CD14-positive monocyte (primary cell): ENCODE data around the gene ITGA11. TPM values are rescaled to one million over a fixed set of nuclear protein-coding genes. Genes with fewer than 3 reads are reported as not detected.

ENCODE experiments used
- DNase-seq, 3 donors: peaks; one replicate each; pipeline ENCODE4 v3.0.0-alpha.2; 2011 to 2022
- H2AFZ ChIP-seq: 2 replicates; pipeline ENCODE4 v1.6.0; 2012; ENCODE audit warnings: mild to moderate bottlenecking, low read depth, low read length, inconsistent platforms; ENCODE audit not compliant: insufficient read depth, poor library complexity, severe bottlenecking
- H3K27ac ChIP-seq, 2 donors: 1 replicate in 1 of 2; 2 replicates in 1 of 2; pipeline ENCODE4 v1.5.1; 2012 to 2013; ENCODE audit warnings: low read length in 2 of 2, control low read depth in 1 of 2, inconsistent platforms in 1 of 2, low read depth in 1 of 2, mild to moderate bottlenecking in 1 of 2
- H3K27me3 ChIP-seq, 2 donors: one replicate each; pipeline versions ENCODE4 v1.6.0 to v1.6.1; 2011 to 2013; ENCODE audit warnings: low read length in 2 of 2; ENCODE audit not compliant: control insufficient read depth in 2 of 2, insufficient read depth in 2 of 2
- H3K36me3 ChIP-seq, 2 donors: replicated peaks in 1 of 2; 1 replicate in 1 of 2; 2 replicates in 1 of 2; pipeline versions ENCODE4 v1.5.1 to v1.6.1; 2012 to 2013; ENCODE audit warnings: low read length in 2 of 2, control low read depth in 1 of 2, inconsistent platforms in 1 of 2, mild to moderate bottlenecking in 1 of 2; ENCODE audit not compliant: insufficient read depth in 2 of 2, control insufficient read depth in 1 of 2
- H3K4me1 ChIP-seq, 2 donors: 1 replicate in 1 of 2; 2 replicates in 1 of 2; pipeline versions ENCODE4 v1.5.1 to v1.6.1; 2012 to 2013; ENCODE audit warnings: low read length in 2 of 2, control low read depth in 1 of 2, inconsistent platforms in 1 of 2, mild to moderate bottlenecking in 1 of 2, moderate library complexity in 1 of 2; ENCODE audit not compliant: insufficient read depth in 2 of 2, control insufficient read depth in 1 of 2
- H3K4me2 ChIP-seq: replicated peaks from 2 replicates; pipeline ENCODE3; 2012; ENCODE audit warnings: low read length, moderate library complexity, mild to moderate bottlenecking; ENCODE audit not compliant: poor library complexity, severe bottlenecking; ENCODE audit errors: extremely low read depth
- H3K4me3 ChIP-seq, 3 experiments: fragments of 200-600 bp in 1 of 3; sonication (generic) in 1 of 3; replicated peaks in 1 of 3; 1 replicate in 2 of 3; 2 replicates in 1 of 3; pipeline ENCODE4 v1.5.1; 2011 to 2013; ENCODE audit warnings: low read length in 3 of 3, mild to moderate bottlenecking in 3 of 3, control low read depth in 2 of 3, low read depth in 2 of 3, inconsistent platforms in 1 of 3, moderate library complexity in 1 of 3
- H3K79me2 ChIP-seq: 2 replicates; pipeline ENCODE4 v1.6.0; 2012; ENCODE audit warnings: mild to moderate bottlenecking, control low read depth, inconsistent platforms, low read length, moderate library complexity; ENCODE audit not compliant: insufficient read depth
- H3K9ac ChIP-seq: 2 replicates; pipeline ENCODE4 v1.6.0; 2017; ENCODE audit warnings: low read length, mild to moderate bottlenecking; ENCODE audit not compliant: insufficient read depth, poor library complexity, severe bottlenecking
- H3K9me3 ChIP-seq, 2 donors: replicated peaks in 1 of 2; 1 replicate in 1 of 2; 2 replicates in 1 of 2; pipeline versions ENCODE4 v1.5.1 to v1.6.1; 2012 to 2013; ENCODE audit warnings: low read length in 2 of 2, control low read depth in 1 of 2; ENCODE audit not compliant: control insufficient read depth in 1 of 2, insufficient read depth in 1 of 2
- H4K20me1 ChIP-seq: 2 replicates; pipeline ENCODE4 v1.6.0; 2012; ENCODE audit warnings: mild to moderate bottlenecking, low read length, control low read depth, moderate library complexity; ENCODE audit not compliant: insufficient read depth
- H3K27ac Mint-ChIP-seq, 7 donors: one replicate each; pipeline ENCODE4 v1.8.0; 2020; ENCODE audit warnings: mild to moderate bottlenecking in 7 of 7, mixed read lengths in 7 of 7, moderate library complexity in 6 of 7, inconsistent platforms in 2 of 7
- H3K27me3 Mint-ChIP-seq, 3 donors: one replicate each; pipeline ENCODE4 v1.8.0; 2021 to 2022; ENCODE audit warnings: low read depth in 3 of 3, mild to moderate bottlenecking in 3 of 3, mixed read lengths in 3 of 3, moderate library complexity in 3 of 3, inconsistent platforms in 1 of 3
- H3K36me3 Mint-ChIP-seq, 2 donors: one replicate each; pipeline ENCODE4 v1.8.0; 2020; ENCODE audit warnings: mixed read lengths in 2 of 2, inconsistent platforms in 1 of 2, mild to moderate bottlenecking in 1 of 2
- H3K4me1 Mint-ChIP-seq: one replicate; pipeline ENCODE4 v1.8.0; 2020; ENCODE audit warnings: mild to moderate bottlenecking, mixed read lengths
- H3K4me3 Mint-ChIP-seq, 2 donors: one replicate each; pipeline ENCODE4 v1.8.0; 2020; ENCODE audit warnings: mild to moderate bottlenecking in 2 of 2, mixed read lengths in 2 of 2, moderate library complexity in 1 of 2
- H3K9me3 Mint-ChIP-seq, 7 donors: one replicate each; pipeline ENCODE4 v1.8.0; 2020 to 2022; ENCODE audit warnings: mixed read lengths in 7 of 7, mild to moderate bottlenecking in 6 of 7, moderate library complexity in 6 of 7, inconsistent platforms in 2 of 7
- WGBS: methylation state at CpG from one replicate; pipeline ENCODE4 v1.1.5; 2013; ENCODE audit warnings: missing lambda C conversion rate; ENCODE audit not compliant: insufficient coverage; 5-methylcytosine and 5-hydroxymethylcytosine counted together
- intact Hi-C, 2 donors: fragments of 100-400 bp; cut with micrococcal nuclease; formaldehyde crosslinking; loops; one replicate each; pipeline versions ENCODE4 v1.15.0 to v1.15.1; 2023
- polyA plus RNA-seq, 3 donors: library from polyadenylated mRNA; depleted of rRNA in 1 of 3; unstranded in 2 of 3; stranded (reverse) in 1 of 3; fragments of 300-500 nt in 2 of 3; fragments of >200 nt in 1 of 3; fragmentation: Illumina TruSeq in 2 of 3; gene quantifications; 1 replicate in 2 of 3; 2 replicates in 1 of 3; pipeline ENCODE4 v1.2.3, GENCODE V29; 2012 to 2021
- TF ChIP-seq, protein P1 (sequence below): fragments of 200-600 bp; IDR thresholded peaks from one replicate; pipeline ENCODE4 v1.8.0; 2022; ENCODE audit warnings: antibody characterized with exemption, mild to moderate bottlenecking

Gene ITGA11
- polyA plus RNA-seq, 3 donors, result under 0.01 to 0.01 TPM; not detected in 1

DNA sequence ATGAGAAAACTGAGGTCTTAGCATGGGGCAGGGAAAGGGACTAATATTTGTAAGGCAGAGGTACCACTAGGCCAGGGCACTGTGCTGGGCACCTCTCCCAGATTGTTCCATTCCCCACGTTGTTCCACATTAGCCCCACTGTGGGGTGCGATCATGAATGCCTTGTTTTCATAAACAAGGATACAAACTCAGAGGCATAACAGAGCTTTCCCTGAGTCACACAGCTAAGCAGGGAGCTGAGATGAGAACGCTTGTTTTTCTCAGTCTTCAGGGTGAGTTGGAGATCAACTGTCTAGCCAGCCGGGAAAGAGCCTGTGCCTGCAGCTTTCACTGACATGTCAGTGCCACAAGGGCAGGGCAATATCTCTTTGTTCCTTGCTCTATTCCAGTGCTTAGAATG, 47.9 kb upstream of the ITGA11 start:
- TF ChIP-seq, protein P1, sequence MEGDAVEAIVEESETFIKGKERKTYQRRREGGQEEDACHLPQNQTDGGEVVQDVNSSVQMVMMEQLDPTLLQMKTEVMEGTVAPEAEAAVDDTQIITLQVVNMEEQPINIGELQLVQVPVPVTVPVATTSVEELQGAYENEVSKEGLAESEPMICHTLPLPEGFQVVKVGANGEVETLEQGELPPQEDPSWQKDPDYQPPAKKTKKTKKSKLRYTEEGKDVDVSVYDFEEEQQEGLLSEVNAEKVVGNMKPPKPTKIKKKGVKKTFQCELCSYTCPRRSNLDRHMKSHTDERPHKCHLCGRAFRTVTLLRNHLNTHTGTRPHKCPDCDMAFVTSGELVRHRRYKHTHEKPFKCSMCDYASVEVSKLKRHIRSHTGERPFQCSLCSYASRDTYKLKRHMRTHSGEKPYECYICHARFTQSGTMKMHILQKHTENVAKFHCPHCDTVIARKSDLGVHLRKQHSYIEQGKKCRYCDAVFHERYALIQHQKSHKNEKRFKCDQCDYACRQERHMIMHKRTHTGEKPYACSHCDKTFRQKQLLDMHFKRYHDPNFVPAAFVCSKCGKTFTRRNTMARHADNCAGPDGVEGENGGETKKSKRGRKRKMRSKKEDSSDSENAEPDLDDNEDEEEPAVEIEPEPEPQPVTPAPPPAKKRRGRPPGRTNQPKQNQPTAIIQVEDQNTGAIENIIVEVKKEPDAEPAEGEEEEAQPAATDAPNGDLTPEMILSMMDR, result no peak
- Histone ChIP-seq H3K4me1 (no peaks in the 10 kb centered on the region), H3K4me3 (no peak overlapping the region), H3K9me3 (no peaks in the 10 kb centered on the region), H4K20me1 (no peaks in the 10 kb centered on the region), H3K9ac (no peak overlapping the region), H3K27ac (no peak overlapping the region), H3K79me2 (no peaks in the 10 kb centered on the region), H3K36me3 (no peaks in the 10 kb centered on the region), H2AFZ (no peak overlapping the region), H3K4me2 (no peak overlapping the region), H3K27me3 (no peaks in the 10 kb centered on the region)
- intact Hi-C loops, result no loop called here
- H3K27ac Mint-ChIP-seq, result no peak overlapping the region
- peaks cover 0 to 3% (median 0%) of the 10 kb centered on the region in 7 donors for H3K9me3 Mint-ChIP-seq
- H3K27me3 Mint-ChIP-seq, result peaks cover 3 to 5% (median 5%) of the 10 kb centered on the region in 3 donors
- H3K4me3 Mint-ChIP-seq, result no peak overlapping the region
- WGBS, result 96% methylated on average over 4 of the region's 4 CpGs
- H3K36me3 Mint-ChIP-seq, result no peaks in the 10 kb centered on the region
- DNase-seq, result no peak
- H3K4me1 Mint-ChIP-seq, result no peaks in the 10 kb centered on the region

DNA sequence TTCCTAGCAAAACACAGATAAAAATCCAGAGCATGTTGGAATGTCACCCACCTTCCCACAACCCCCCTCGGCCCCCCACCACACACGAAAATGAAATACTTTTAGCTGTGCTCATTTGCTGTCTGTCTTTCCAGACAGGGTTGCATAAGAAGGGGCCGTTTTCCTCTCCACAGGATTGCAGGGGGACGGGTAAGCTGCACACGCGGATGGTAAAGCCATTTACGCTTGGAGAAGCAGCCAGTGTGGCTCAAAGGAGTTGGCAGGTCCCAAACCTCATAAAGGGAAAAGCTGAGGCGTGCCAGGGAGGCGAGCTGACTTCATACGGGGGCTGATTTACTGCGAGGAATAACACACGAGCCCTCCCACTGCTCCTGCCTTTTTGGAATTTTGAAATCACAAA, 47.4 kb upstream of the ITGA11 start:
- H3K9me3 ChIP-seq, result no peaks in the 10 kb centered on the region
- intact Hi-C loops, result no loop called here
- peaks cover 0 to 5% (median 1%) of the 10 kb centered on the region in 3 donors for H3K27me3 Mint-ChIP-seq

More for the DNA sequence above, 47.4 kb upstream of the ITGA11 start:
- no peaks in the 10 kb centered on the region for H3K36me3 Mint-ChIP-seq
- no peak for DNase-seq
- no peak overlapping the region for H3K27ac Mint-ChIP-seq
- no peak overlapping the region for H3K4me3 Mint-ChIP-seq
- Histone ChIP-seq H4K20me1 (no peaks in the 10 kb centered on the region), H3K79me2 (no peaks in the 10 kb centered on the region), H3K4me3 (no peak overlapping the region), H3K9ac (no peak overlapping the region), H2AFZ (no peak overlapping the region), H3K27ac (no peak overlapping the region), H3K4me1 (no peaks in the 10 kb centered on the region), H3K4me2 (no peak overlapping the region), H3K36me3 (no peaks in the 10 kb centered on the region), H3K27me3 (no peaks in the 10 kb centered on the region)
- 72% methylated on average over 9 of the region's 12 CpGs for WGBS
- H3K4me1 Mint-ChIP-seq, result no peaks in the 10 kb centered on the region
- TF ChIP-seq, protein P1, result no peak
- peaks cover 0 to 3% (median 0%) of the 10 kb centered on the region in 7 donors for H3K9me3 Mint-ChIP-seq
